Calu3 (cell line): ENCODE measurements around the gene PTPRE. TPM values are rescaled to one million over a fixed set of nuclear protein-coding genes. Genes with fewer than 3 reads are reported as not detected.

Experiments
- BruUV-seq: library from RNA; stranded (reverse); fragments of 400-500 nt; replicated peaks from 2 replicates; lab custom pipeline; 2021; lab: Mats Ljungman, UMichigan
- CTCF ChIA-PET: fragments of 300-600 bp; sonication (Branson Sonifier 250); formaldehyde crosslinking; loops from one replicate; lab custom pipeline; 2022; ENCODE audit warnings: antibody characterized with exemption; lab: Charles Lee
- DNase-seq: peaks from one replicate; pipeline ENCODE4 v3.0.0; 2022
- H3K27ac Mint-ChIP-seq: one replicate; pipeline ENCODE4 v1.8.0; 2022; ENCODE audit warnings: mixed read lengths; ENCODE audit not compliant: unreplicated experiment
- H3K27me3 Mint-ChIP-seq: one replicate; pipeline ENCODE4 v1.8.0; 2022; ENCODE audit warnings: mixed read lengths; ENCODE audit not compliant: unreplicated experiment
- H3K36me3 Mint-ChIP-seq: one replicate; pipeline ENCODE4 v1.8.0; 2022; ENCODE audit warnings: mild to moderate bottlenecking, moderate library complexity, mixed read lengths; ENCODE audit not compliant: insufficient read depth, unreplicated experiment
- H3K4me1 Mint-ChIP-seq: one replicate; pipeline ENCODE4 v1.8.0; 2022; ENCODE audit warnings: mild to moderate bottlenecking, low read depth, mixed read lengths; ENCODE audit not compliant: unreplicated experiment
- H3K4me3 Mint-ChIP-seq: one replicate; pipeline ENCODE4 v1.8.0; 2022; ENCODE audit warnings: mild to moderate bottlenecking, low read depth, moderate library complexity, mixed read lengths; ENCODE audit not compliant: unreplicated experiment
- H3K9me3 Mint-ChIP-seq: one replicate; pipeline ENCODE4 v1.8.0; 2022; ENCODE audit warnings: low read depth, mixed read lengths; ENCODE audit not compliant: unreplicated experiment
- intact Hi-C: fragments of 100-400 bp; cut with micrococcal nuclease; formaldehyde crosslinking; loops from one replicate; pipeline ENCODE4 v1.10.0; 2022; ENCODE audit not compliant: unreplicated experiment
- total RNA-seq: library from RNA; stranded (reverse); gene quantifications from 2 replicates; pipeline ENCODE4 v1.2.3, GENCODE V29; 2022
- TF ChIP-seq, protein P1 (sequence below): fragments of 200-600 bp; IDR thresholded peaks from one replicate; pipeline ENCODE4 v1.8.0; 2022; ENCODE audit warnings: antibody characterized with exemption; ENCODE audit not compliant: unreplicated experiment

Gene PTPRE
- total RNA-seq, 1 experiment from 2014 or later, result 7.6 TPM

DNA sequence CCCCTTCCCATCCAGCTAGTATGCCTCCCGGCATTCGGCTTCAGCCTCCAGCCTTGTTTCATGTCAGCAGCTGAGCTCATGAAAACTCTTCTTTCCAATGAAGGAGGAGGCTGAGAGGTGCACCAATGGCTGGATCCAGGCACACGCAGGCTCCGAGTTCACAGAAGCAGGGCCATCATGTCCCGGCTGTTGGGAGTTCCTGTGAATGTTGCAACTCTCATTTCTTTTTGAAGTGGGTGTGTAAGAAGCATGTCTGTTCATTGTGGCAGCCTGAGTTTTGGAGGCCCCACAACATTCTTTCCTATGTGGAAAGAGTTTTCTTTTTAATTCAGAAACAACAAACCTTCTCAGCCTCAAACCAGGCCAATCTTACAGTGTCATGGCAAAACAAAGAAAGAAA is 89.7 kb downstream of the PTPRE start:
- H3K4me1 Mint-ChIP-seq, result peaks cover 7% of the 10 kb centered on the region
- TF ChIP-seq, protein P1, sequence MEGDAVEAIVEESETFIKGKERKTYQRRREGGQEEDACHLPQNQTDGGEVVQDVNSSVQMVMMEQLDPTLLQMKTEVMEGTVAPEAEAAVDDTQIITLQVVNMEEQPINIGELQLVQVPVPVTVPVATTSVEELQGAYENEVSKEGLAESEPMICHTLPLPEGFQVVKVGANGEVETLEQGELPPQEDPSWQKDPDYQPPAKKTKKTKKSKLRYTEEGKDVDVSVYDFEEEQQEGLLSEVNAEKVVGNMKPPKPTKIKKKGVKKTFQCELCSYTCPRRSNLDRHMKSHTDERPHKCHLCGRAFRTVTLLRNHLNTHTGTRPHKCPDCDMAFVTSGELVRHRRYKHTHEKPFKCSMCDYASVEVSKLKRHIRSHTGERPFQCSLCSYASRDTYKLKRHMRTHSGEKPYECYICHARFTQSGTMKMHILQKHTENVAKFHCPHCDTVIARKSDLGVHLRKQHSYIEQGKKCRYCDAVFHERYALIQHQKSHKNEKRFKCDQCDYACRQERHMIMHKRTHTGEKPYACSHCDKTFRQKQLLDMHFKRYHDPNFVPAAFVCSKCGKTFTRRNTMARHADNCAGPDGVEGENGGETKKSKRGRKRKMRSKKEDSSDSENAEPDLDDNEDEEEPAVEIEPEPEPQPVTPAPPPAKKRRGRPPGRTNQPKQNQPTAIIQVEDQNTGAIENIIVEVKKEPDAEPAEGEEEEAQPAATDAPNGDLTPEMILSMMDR, result no peak
- H3K27ac Mint-ChIP-seq, result no peak overlapping the region
- no peak for DNase-seq
- no peaks in the 10 kb centered on the region for H3K9me3 Mint-ChIP-seq
- H3K27me3 Mint-ChIP-seq, result no peaks in the 10 kb centered on the region
- no TSS peak for BruUV-seq
- CTCF ChIA-PET, result no interaction called here
- H3K4me3 Mint-ChIP-seq, result no peak overlapping the region
- intact Hi-C loops, result no loop called here
- H3K36me3 Mint-ChIP-seq, result no peaks in the 10 kb centered on the region

DNA sequence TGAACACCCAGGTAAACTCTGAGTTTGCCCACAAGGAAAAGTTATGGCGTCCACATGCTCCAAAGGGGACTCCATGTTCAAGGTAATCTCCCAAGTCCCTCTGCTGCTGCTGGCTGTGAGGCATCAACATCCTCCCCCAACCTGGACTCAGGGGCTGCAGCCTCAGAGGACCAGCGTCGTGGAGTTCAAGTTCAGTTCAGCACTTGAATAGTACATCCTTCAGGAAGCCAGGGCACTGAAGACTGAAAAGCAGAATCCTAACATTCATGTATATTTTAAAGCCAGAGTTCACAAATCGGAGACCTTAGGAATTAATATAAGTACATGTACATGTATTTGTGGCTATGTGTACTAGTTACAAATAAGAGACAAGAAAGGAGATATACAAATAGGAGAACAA is 90.4 kb downstream of the PTPRE start:
- H3K9me3 Mint-ChIP-seq, result no peaks in the 10 kb centered on the region
- CTCF ChIA-PET, result no interaction called here
- intact Hi-C loops, result no loop called here
- TF ChIP-seq, protein P1, result no peak
- no peaks in the 10 kb centered on the region for H3K36me3 Mint-ChIP-seq
- peaks cover under 1% of the 10 kb centered on the region for H3K4me1 Mint-ChIP-seq
- H3K27ac Mint-ChIP-seq, result no peak overlapping the region
- no peak for DNase-seq
- no peak overlapping the region for H3K4me3 Mint-ChIP-seq
- H3K27me3 Mint-ChIP-seq, result no peaks in the 10 kb centered on the region
- BruUV-seq, result no TSS peak

DNA sequence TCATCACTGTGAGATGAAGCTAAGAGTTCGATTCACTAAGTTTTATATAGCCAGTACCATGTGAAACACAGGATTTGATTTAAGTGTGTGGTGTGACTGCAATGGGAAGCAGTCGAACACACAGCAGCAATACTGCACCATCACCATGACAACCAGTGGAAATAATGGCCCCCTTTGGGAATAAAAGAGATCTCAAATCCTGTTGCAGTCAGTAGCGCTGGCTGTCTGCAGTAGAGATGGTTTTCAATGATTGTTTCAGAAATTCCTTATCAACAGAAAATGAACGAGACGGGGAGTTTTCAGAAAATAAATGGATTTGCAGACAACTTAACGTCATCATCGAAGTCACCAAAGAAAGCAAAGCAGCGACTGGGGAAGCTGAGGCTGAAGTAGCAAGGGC is 91.0 kb downstream of the PTPRE start:
- H3K4me1 Mint-ChIP-seq, result no peaks in the 10 kb centered on the region
- CTCF ChIA-PET, result no interaction called here
- H3K36me3 Mint-ChIP-seq, result no peaks in the 10 kb centered on the region
- H3K4me3 Mint-ChIP-seq, result no peak overlapping the region
- intact Hi-C loops, result no loop called here
- DNase-seq, result no peak
- no peak overlapping the region for H3K27ac Mint-ChIP-seq
- no peaks in the 10 kb centered on the region for H3K27me3 Mint-ChIP-seq
- H3K9me3 Mint-ChIP-seq, result no peaks in the 10 kb centered on the region
- TF ChIP-seq, protein P1, result no peak
- BruUV-seq, result no TSS peak

- no peaks in the 10 kb centered on the region for H3K36me3 Mint-ChIP-seq
- no peak overlapping the region for H3K27ac Mint-ChIP-seq
- no peak overlapping the region for H3K4me3 Mint-ChIP-seq
- H3K4me1 Mint-ChIP-seq, result no peaks in the 10 kb centered on the region
- H3K27me3 Mint-ChIP-seq, result no peaks in the 10 kb centered on the region
- intact Hi-C loops, result no loop called here
- no peak for DNase-seq
- no TSS peak for BruUV-seq
- CTCF ChIA-PET, result no interaction called here
- TF ChIP-seq, protein P1, result no peak
- H3K9me3 Mint-ChIP-seq, result no peaks in the 10 kb centered on the region
These were observed 91.7 kb downstream of the PTPRE start for GRCh38 chr10:127998501-127999144.
